Measurements from ENCODE around the gene MARK3. TPM values are rescaled to one million over a fixed set of nuclear protein-coding genes. Genes with fewer than 3 reads are reported as not detected.

MARK3 gene
- total and polyA plus RNA-seq, 2 of the 13 experiments (the other 11 are each of a cell fraction or from before 2014, with no cell fraction given) = 47.7 to 56.6 TPM

GRCh38 chr14:103508521-103509329 lies 123.5 kb downstream of the MARK3 start (continued):
- no peak for TF ChIP-seq ZNF281 (CRISPR knock-in tag; IDR thresholded peaks at IDR 0.05; ENCODE audit: borderline replicate concordance)
- no peak for TF ChIP-seq KDM3A (CRISPR knock-in tag; IDR thresholded peaks at IDR 0.05; ENCODE audit: low read depth)
- no peak for TF ChIP-seq ZNF512 (CRISPR knock-in tag; IDR thresholded peaks at IDR 0.05)
- TF ChIP-seq ZNF460 (CRISPR knock-in tag; IDR thresholded peaks at IDR 0.05; ENCODE audit: borderline replicate concordance) = no peak
- TF ChIP-seq ARNT2 (CRISPR knock-in tag; IDR thresholded peaks at IDR 0.05; ENCODE audit: low read depth) = no peak
- no peak for TF ChIP-seq ZNF329 (CRISPR knock-in tag; IDR thresholded peaks at IDR 0.05; ENCODE audit: low read depth)
- TF ChIP-seq MIXL1 (CRISPR knock-in tag; IDR thresholded peaks at IDR 0.05) = no peak
- no peak for TF ChIP-seq ZNF543 (CRISPR knock-in tag; IDR thresholded peaks at IDR 0.05)
- no peak for TF ChIP-seq ZNF703 (CRISPR knock-in tag; IDR thresholded peaks at IDR 0.05; ENCODE audit: borderline replicate concordance)
- no peak for TF ChIP-seq ZNF33A (CRISPR knock-in tag; IDR thresholded peaks at IDR 0.05; ENCODE audit: borderline replicate concordance)
- TF ChIP-seq NR2C2 (CRISPR knock-in tag; IDR thresholded peaks at IDR 0.05; ENCODE audit: borderline replicate concordance) = 0 out of 2 replicates have a peak, but pooled peaks have one; percentile 22
- no peak for TF ChIP-seq ZNF251 (CRISPR knock-in tag; IDR thresholded peaks at IDR 0.05)
- TF ChIP-seq KIAA2018 (CRISPR knock-in tag; IDR thresholded peaks at IDR 0.05; ENCODE audit: borderline replicate concordance) = no peak
